Measurements from ENCODE around the gene FSHR. TPM values are rescaled to one million over a fixed set of nuclear protein-coding genes. Genes with fewer than 3 reads are reported as not detected.

FSHR gene
- not detected for total RNA-seq

GRCh38 chr2:49154140-49154539 lies at the start of gene FSHR:
Gene FSHR, minus strand, starts transcription at chr2:49154515. Its CDS starts 98 bp downstream, at chr2:49154417.

Data from camera-type eye (tissue), 1 donor.